Fibroblast of upper back skin (primary cell): Measurements from ENCODE around the gene HAVCR1.
"Not testable (repeated sequence)": the region's sequence is repeated elsewhere in the genome, so short reads cannot be mapped to it uniquely, and the experiment has no call there.

Source experiments
- DNase-seq: peaks from one replicate; pipeline ENCODE4 v3.0.0-alpha.2; 2013

The HAVCR1 gene

DNA sequence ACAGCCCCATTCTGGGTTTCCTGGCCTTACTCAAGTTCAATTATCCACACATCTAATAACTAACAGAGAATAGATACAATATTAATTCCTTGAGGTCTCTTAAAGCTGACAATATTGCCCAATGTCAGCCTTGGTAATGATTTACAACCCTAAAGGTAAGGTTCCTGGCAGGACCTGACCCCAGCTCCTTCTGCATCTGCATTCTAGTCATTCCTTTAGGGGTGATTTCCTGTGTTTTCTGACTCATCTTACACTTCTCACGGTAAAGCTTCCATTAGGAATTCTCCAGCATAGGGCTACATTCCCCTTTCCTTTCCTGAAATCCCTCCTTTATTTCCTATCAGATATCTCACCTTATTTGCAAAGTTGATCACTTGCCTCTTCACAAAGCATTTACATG lies 9.3 kb downstream of the HAVCR1 start:
- DNase-seq, result peak; percentile 18

DNA sequence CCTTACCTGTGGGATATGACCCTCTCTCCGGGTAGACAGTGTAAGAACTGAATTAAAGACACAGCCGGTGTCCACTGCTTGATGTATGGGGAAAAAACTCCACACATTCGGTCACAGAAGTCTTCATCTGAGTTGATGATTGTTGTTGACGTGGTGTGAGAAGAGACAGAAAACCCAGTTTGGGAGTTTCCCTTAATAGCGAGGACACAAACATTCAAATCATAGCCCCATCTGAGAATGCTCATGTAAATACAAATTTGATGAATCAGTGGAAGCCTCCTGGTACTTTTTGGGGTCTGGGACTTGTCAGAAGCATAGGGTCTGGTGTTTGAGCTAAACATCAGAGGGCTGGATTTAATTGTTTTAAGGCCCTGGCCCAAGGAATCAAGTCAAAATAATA lies 11.0 kb downstream of the HAVCR1 start:
- no peak for DNase-seq

DNA sequence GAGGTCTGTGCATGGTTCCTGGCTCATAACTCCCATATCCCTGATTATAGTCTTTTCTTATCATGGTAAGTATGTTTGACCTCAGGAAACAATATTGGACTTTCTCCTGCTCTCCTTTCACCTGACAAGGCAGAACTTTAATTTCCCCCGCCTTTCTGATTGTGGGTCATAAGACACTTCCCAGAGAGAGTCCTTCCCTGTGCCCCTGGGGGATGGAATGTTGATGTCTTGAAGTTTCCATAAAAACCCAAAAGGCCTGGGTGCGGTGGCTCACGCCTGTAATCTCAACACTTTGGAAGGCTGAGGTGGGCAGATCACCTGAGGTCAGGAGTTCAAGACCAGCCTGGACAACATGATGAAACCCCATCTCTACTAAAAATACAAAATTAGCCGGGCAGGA lies 11.9 kb downstream of the HAVCR1 start:
- not testable (repeated sequence) for DNase-seq

DNA sequence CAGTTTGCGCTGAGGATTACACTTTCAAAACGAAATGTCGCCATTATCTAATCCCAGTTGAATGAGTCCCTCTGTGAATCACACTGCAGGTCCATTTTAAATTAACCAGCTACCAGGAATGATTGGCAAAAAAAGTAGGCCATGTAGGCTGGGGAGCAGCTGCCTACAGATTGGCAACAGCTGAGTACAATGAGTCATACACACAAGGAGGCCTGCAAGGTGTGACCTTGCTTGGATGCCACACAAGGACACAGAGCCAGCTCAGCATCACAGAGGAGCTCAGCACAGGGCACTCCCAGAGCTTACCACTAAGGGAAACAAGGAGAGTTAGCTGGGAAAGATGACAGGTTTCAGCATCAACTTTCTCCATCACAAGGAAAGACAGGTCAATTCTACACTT lies 12.9 kb downstream of the HAVCR1 start:
- no peak for DNase-seq

DNA sequence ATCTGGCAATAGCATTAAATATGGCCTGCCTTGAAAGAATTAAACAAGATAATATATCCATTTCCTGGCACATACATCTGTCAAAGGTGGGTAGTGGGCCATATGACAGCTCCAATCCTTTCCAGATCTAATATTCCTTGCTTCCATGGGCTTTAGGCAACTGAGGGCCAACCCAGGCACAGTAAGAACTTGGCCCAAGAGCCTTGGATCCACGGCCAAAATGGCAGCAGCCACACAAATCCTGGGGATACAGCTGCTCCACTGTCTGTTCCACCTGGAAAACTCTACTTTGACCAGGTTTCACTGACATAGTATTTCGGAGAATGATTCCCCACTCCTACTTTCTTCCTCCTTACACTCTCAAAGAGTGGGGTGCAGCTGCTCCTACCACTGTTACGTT lies 13.3 kb downstream of the HAVCR1 start:
- DNase-seq, result no peak

DNA sequence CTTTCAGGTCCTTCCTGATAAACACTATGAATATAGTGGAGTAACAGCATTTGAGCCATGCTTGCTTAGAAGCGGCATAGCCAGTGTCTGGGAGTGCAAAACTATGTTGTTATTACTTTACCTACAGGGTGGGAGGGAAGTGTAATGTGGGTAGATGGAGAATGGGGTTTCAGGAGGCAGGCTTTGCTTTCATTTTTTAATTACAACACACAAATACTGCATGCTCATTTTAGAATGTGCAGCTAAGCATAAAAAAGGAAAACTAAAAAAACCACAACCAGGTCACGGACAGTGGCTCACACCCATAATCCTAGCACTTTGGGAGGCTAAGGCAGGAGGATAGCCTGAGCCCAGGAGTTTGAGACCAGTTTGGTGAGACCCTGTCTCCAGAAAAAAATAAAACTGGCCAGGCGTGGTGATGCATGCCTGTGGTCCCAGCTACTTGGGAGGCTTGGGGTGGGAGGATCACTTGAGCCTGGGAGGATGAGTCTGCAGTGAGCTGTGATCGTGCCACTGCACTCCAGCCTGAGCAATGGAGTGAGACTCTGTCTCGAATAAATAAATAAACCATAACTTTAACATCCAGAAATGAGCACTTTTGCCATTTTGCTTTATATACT lies 20.2 kb downstream of the HAVCR1 start:
- DNase-seq, result no peak

DNA sequence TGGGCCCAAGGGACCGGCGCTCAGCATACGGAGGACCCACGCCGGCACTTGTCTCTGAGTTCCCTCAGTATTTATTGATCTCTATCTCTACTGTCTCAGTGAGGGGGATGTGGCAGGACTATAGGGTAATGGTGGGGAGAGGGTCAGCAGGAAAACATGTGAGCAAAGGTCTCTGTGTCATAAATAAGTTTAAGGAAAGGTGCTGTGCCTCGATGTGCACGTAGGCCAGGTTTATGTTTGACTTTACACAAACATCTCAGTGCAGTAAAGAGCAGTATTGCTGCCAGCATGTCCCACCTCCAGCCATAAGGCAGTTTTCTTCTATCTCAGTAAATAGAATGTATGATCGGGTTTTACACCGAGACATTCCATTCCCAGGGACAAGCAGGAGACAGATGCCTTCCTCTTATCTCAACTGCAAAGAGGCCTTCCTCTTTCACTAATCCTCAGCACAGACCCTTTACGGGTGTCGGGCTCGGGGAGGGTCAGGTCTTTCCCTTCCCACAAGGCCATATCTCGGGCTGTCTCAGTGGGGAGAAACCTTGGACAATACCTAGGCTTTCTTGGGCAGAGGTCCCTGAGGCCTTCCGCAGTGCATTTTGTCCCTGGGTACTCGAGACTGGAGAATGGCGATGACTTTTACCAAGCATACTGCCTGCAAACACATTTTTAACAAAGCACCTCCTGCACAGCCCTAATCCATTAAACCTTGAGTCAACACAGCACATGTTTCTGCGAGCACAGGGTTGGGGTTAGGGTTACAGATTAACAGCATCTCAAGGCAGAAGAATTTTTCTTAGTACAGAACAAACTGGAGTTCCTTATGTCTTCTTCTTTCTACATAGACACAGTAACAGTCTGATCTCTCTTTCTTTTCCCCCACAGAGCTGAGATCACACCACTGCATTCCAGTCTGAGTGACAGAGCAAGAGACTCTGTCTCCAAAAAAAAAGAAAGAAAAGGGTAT lies 24.5 kb downstream of the HAVCR1 start:
- not testable (repeated sequence) for DNase-seq

DNA sequence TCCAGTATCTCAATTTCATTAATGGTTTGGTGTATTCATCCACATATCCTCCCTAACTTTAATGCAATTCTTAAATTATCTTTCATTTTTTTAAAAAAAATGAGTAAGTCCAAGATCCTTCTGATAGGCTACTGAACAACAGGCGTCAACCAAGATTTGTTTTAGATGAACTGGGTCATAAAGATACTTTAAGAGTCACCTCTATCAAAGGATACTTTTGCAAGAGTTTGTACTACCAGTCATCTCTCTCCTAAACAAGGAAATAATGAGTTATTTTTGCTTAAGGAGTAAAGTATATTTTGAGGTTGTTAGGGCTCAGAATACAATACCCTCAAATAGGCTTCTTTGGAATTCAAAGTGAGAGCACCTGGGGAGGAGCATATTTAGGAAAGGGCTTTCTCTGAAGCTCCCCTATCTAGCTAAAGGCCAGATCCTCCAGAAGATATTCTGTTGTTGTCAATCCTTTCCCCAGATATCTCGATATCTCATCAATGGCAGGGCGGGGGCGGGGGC lies 25.8 kb downstream of the HAVCR1 start:
- no peak for DNase-seq

DNA sequence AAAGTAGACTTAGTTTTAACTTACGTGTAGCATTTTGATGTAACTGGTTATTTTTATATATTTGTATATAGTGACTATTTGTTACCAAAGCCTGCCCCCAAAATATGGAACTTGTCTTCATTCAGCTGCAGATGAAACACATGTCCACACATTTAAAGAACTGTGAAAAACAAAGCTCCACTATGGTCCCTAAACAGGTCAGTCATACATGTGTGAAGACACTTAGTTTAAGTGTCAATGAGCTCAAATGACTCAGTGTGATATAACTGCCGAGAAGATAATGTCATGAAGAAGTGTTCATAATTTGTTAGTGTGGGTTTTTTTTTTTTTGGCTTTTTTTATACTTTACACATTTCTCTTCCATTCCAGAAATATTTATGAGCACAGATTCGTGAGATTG lies 28.2 kb downstream of the HAVCR1 start:
- DNase-seq, result no peak

DNA sequence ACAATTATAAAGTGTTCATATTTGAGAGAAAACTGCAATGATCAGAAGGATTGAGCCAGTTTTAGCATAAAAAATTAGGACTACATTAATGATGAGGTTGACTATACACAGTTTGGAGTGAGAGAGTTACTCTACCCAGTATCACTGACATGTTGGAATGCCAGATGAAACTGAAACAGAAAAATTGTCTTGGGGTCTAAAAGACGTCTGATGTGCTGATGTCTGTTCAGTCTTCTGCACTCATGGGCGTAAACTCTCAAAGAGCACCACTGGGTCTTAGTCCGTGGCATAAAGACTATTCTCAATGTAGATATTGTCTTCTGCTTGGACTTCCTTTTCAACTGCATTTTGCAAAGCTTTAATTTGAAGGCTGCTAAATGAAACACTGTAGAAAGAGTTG lies 29.5 kb downstream of the HAVCR1 start:
- no peak for DNase-seq

DNA sequence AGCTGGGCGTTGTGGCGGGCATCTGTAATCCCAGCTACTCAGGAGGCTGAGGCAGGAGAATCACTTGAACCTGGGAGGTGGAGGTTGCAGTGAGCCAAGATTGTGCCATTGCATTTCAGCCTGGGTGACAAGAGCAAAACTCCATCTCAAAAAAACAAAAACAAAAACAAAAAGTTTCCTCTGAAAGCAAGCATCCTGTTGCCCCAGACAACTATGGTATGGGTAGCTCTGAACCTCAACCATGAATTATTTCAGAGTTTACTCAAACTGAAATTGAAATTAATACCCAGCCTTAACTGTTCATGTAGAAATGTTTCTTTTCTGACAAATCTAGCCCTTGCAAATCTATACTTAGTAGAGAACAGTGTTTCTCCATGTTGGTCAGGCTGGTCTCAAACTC lies 31.3 kb downstream of the HAVCR1 start:
- not testable (repeated sequence) for DNase-seq

DNA sequence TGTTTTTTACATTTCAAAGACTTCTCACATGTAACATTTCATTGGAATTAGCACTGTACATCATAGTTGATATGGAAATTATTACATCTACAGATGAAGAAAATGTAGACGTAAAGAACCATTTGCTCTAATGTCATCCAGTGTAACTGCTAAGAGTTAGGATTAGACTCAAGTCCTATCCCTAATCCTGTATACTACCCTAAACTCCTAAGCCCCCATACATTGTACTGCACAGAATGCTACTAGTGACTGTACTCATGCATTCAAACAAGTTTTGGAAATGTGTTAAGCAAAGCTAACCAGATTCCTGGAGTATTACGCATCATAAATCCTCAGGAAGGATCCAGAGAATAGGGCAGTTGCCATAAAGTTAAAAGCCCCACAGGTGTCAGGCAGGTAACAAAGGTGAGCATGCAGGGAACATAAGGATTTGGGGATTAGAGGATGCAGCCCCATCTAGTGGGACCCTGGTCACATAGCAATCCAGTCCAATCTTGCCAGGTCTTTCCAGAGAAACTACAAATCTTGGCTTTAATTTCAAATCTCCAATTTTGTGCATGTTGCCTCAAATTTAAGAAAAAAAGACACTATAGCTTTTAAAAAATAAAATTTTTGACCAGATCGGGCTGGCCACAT lies 32.0 kb downstream of the HAVCR1 start:
- no peak for DNase-seq

DNA sequence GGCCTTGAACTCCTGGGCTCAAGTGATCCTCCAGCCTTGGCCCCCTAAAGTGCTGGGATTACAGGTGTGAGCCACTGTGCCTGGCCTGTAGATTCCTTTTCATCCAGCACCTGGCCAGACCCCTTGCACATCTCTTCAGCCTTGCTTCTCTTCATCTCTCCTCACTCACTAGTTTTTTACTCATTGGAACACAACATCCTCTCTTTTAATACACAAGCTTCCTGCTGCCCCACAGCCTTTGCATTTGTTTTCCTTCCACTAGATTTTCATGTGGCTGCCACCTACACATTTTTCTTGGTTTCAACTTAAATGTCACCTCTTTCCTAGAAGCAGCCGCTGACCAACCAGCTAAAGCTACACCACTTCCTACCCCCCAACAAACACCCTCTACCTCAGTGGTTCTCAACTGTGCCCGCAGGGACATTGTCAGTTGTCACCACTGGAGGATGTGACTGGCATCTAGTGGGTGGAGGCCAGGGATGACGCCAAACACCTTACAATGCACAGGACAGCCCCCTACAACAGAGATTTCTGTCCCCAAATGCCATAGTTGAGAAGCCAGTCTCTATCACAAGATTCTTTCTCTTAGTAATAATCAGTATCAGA lies 33.7 kb downstream of the HAVCR1 start:
- DNase-seq, result no peak

DNA sequence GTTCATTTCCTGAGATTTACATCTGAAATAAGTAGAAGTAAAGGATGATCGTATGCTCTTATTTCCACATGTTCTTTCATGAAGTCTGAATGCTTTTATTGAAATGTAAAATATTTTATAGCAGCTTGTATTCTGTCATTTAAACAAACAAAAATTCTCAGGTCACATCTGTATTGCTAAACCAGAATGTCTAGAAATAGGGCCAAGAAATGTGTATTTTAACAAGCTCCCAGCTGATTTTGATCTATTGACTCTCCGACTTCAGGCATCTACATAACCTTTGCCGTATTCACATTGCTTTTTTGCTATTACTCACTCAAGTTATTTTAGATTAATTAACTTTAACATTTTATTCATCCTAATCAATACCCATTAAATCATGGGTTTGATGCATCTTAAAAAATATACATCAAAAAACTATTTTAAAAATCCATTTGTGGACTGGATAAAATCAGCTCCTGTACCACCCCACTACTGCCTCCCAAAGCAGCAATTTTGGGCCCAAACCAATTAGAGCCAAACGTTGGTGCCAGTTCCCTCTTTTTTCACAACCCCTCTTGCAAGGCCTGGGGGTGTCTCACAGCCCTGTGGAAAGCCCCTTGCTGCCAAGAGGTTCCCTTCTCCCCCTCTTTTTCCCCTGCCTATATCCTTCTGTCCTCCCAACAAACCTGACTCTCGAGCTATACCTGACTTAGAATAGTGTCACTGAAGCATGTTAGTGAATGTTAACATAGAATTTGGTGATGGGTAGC lies 34.5 kb downstream of the HAVCR1 start:
- DNase-seq, result no peak

DNA sequence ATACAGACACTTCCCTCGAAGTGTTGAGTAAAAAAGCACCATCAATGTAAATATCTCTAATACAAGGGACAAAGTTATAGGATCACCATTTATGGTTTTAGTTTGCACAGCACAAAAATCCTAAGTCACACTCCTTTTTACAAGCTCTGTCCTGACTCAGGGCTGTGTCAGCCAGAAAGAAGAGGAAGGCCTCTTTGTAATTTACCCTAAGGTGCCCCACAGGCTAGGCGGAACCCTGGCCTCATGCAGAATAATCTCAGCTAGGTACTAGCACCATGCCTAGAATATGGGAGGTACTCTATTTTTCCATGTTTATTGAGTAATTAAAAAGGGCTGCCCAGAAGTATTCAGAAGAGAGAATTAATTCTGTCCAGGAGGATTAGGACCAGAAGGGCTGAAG lies 36.9 kb downstream of the HAVCR1 start:
- no peak for DNase-seq

DNA sequence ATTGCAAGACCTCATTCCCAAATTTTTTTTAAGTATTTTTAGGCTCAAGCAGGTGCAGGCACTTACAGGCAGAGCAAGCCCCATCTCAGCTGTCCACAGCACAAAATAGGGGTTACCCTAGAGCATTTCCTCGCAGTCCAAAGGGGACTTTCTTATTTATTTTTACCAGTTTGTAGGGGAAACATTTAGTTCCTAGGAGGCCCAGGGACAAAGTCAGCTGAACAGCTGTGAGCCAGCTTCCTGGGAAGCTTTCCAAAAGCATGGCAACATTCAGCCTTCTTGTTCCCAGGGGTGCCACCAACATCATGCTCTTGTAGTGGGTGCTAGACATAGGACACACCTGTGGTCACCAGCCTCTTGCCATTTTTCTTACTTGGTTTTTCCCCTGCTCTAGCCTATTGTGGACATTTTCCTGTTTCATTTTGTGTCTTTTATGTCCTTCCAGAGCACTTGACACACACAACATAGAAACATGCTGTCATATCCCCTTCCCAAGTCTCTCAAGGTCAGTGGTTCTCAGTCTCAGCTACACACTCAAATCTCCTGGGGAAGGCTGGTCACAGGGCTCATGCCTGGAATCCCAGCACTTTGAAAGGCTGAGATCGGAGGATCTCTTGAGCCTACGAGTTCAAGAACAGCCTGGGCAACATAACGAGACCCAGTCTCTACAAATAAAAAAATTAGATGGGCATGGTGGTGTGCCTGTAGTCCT lies 38.2 kb downstream of the HAVCR1 start:
- no peak for DNase-seq

DNA sequence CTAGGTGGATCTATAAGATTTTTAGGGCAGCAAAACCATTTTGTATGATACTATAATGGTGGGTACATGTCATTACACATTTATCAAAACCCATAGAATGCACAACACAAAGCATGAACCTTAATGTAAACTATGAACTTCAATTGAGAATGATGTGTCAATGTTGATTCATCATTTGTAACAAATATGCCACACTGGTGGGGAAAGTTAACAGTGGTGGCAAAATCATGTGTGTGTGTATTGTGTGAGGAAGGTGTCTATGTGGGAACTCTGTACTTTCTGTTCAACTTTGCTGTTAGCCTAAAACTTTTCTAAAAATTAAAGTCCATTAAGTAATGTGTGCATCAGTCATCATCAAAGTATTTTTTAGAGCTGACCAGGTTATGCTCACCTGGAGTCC lies 38.9 kb downstream of the HAVCR1 start:
- no peak for DNase-seq

DNA sequence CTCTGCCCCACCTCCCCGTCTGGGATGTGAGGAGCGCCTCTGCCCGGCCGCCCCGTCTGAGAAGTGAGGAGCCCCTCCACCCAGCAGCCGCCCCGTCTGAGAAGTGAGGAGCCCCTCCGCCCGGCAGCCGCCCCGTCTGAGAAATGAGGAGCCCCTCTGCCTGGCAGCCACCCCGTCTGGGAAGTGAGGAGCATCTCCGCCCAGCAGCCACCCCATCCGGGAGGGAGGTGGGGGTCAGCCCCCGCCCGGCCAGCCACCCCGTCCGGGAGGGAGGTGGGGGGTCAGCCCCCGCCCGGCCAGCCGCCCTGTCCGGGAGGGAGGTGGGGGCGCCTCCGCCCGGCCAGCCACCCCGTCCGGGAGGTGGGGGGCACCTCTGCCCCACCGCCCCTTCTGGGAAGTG lies 44.8 kb downstream of the HAVCR1 start:
- DNase-seq, result not testable (repeated sequence)

DNA sequence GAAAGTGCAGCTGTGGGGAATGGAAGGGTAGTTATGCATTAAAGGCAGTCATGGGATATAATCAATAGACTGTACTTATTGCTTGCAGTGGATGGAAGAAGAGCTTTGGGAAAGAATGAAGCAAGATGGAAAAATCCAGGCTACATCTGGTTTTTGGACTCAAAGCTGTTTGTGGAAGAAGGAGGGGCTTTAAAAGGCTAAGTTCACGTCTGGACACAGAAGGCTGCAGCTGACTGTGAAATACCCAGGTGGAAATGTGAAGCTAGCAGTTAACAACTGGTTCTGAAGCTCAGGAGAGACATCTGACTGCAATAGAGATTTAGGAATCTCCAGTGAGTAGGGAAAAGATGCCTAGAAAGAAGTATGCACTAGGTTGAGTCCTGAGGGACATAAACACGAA lies 52.7 kb downstream of the HAVCR1 start:
- DNase-seq, result no peak

DNA sequence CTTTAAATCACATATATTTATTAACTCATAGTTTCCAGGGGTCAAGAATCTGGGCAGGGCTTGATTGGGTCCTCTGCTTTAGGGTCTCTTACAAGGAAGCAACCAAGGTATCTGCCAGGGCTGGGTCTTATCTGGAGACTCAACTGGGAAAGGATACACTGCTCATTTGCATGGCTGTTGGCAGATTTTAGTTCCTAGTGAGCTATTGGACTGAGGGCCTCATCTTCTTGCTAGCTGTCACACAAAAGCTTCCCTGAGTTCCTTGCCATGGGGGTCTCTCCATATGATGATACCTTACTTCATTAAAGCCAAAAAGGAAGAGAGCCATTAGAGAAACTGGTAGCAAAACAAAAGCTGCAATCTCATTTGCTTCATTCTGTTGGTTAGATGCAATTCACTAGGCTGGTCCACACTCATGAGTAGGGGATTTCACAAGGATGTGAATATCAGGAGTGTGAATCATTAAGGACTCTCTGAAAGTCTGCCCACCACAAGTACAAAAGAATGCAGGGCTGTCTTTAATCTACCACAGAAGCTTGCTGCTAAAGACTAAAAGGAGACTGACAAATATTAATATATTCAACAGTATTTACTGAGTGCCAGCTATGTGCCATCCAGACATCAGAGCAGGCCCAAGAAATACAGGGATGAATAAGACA lies 53.9 kb downstream of the HAVCR1 start:
- peak; percentile 44 for DNase-seq

DNA sequence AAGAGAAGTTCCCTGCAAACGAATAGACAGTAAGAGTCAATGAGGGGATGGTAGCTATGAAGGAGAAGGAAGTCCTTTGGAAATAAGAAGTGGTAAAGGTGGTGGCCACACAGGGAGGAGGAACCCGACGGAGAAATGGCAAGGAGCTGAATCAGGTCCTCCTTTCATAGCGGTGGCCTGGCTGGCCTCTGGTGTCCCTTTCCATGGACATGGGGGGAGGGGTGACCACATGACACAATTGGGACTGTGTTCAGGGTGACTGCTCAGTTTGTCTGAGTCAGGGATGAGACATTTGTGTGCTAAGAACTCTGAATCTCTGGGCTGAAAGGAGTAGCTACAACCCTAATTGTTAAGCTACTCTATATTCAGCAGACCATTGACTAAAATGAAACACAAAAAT lies 67.2 kb downstream of the HAVCR1 start:
- no peak for DNase-seq
